HG03558 (cell line): Measurements from ENCODE around the gene ADAM17.

Source experiments
- ATAC-seq: cut with Tn5 transposase; IDR thresholded peaks from one replicate; pipeline ENCODE4 v1.9.1; 2021; ENCODE audit warnings: moderate number of reproducible peaks; ENCODE audit not compliant: unreplicated experiment; ENCODE audit errors: extremely low read depth

The ADAM17 gene

DNA sequence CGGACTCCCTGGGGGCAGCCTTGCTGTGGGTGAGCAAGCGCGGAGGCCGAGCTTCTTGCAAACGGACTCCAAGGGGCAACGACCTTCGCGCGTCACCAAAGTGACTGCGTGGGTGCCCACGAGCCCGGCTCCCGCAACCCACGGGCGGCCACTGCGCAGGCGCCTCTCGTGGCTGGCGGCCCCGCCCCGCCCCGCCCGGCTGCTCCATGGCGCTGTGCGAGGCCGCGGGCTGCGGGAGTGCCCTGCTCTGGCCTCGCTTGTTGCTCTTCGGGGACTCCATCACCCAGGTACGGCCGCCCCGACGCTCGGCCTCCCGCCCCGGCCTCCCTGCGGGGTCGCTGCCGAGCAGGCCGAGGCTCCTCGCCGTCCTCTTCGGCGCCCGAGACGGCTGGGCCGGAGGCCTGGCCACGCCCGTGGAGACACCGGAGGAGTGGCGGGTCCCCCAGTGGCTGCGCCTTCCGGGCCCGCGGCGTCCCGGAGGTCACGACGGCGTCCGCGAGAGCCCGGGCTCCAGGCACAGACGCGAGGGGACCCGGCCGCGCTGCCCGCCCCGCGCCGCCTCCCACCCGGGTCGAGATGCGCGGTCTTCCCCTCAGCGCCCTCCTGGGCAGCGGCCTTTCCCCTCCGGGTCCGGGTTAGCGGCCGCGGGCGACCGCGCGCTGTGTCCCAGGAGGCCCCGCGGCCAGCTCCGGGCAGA lies 81.1 kb downstream of the ADAM17 start, which contains the start of gene IAH1:
TSS of gene IAH1 (plus strand) at position 191 of the 697 bp plus-strand sequence. CDS start at position 207, 16 bp downstream.
- peak; percentile 58 for ATAC-seq

DNA sequence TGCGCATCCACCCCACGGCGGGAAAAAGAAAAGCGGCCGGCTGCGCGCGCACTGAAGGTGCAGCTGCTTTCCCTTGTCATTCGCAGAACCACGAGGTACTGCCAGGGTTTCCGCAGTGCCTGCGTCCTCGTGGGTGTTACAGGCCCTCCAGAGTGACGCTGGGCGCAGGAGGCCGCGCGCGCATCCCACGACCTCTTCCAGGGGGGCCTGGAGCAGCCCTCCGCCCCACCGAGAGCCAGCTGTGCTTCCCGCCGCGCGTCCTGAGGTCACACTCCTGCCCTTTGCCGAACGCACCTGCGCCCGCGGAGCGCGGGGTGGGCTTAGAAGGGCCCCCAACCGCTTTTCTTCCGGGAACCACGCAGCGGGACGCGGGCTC lies 81.7 kb downstream of the ADAM17 start:
- ATAC-seq: peak; percentile 6

DNA sequence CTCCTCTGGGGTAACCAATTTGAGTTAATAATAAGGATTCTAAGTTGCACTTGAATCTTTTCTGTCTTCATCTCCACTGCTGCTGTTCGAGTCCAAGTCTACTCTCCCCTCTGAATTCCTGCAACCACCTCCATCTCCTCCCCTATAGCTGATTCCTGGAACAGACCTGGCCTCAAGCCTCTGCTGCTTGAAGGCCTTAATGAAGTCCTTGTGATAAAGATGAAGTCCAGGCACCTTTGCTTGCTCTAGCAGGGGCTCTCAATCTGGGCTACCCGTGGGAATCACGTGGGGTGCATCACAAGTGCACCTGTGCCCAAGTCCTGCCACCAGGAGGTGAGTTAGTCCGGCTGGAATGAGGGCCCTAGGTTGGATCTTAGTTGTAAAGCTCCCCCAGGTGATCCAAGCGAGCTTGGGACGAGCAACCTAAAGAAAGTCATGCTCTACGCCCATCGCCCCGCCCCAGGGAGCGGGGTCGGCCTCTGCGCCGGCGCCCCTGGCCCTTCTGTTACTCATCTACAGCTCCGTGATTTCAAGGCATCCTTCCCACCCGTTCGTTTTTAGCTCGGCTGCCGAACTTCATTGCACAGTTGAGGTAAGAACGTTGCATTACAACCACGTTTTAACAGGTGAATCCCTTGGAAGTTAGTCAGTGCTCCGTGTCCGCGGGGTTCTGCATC lies 82.2 kb downstream of the ADAM17 start:
- no peak for ATAC-seq

DNA sequence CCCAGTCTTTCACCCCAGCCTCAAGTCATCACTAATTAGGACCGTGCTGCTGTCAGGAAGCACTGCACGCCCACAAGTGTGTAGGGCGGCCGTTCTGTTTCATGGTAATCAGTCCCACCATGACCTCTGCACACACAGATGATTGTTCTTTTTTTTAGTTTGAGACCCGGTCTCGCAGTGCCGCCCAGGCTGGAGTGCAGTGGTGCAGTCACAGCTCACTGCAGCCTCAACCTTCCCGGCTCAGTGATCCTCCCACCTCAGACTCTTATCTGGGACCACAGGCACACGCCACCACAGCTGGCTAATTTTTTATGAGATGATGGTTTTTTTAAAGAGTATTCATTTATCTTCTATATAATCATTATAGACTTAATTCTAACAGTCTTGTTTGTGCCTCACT lies 83.1 kb downstream of the ADAM17 start:
- ATAC-seq: no peak

DNA sequence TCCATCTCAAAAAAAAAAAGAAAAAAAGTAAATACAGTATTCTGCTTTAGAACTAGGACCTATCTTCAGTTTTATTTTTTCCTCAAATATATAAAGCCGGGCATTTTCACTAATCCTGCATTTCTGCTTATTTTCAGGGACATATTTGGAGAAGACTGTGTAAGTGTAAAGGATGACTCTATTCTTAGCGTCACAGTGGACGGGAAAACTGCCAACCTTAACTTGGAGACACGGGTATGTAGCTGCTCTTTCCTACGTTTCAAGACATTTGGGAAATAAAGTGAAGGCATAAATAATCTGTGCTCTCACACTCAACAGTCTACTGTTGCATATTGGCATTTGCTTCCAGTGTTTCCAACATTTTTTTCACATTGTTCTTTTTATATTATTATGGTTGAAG lies 84.4 kb downstream of the ADAM17 start:
- ATAC-seq: no peak

DNA sequence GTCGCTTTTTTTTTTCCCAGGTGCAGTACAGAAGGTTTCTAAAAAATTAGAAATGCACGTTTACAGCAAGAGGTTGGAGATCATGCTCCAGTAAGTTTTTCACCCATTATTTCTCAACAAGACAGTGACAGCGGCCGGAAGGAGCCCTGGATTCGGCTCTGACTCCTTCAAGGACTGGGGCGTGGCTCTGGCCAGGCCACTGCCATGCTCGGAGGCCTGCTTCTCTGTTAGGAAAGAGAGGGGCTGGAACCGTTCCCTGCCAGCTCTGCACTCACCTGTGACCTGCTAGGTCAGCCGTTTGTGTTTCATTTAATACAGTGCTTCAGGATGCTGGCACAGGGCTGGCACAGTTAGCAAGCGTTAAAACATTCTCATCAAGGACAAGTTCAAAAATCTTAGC lies 87.9 kb downstream of the ADAM17 start:
- ATAC-seq: no peak

DNA sequence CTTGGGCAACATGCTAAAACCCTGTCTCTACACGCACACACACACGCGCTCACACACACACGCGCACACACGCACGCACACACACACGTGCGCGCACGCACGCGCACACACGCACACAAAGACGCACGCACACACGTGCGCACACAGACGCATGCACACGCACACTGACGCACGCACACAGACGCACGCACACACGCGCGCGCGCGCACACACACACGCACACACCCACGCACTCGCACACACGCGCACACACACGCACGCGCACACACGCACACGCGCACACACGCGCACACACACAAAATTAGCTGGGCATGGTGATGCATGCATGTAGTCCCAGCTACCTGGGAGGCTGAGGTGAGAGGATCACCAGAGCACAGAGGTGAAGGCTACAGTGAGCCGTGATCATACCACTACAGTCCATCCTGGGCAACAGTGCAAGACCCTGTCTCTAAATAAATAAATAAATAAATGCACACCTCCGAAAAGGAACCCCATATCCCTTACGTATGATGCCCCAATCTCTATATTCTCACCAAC lies 89.4 kb downstream of the ADAM17 start:
- ATAC-seq: no peak

DNA sequence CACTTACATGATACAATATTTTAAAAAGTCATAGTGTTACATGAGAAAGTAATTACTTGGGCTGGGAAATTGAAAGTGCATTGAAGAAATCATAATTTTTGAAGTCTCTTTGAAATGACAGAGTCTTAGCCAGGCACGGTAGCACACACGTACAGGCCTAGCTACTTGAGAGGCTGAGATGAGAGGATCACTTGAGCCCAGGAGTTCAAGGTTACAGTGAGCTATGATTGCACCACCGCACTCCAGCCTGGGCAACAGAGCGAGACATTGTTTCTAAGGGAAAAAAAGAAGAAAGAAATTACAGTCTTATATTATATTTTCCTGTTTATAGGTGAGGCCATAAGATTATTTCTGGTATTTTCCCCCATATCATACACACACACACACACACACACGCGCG lies 90.5 kb downstream of the ADAM17 start:
- ATAC-seq: no peak

DNA sequence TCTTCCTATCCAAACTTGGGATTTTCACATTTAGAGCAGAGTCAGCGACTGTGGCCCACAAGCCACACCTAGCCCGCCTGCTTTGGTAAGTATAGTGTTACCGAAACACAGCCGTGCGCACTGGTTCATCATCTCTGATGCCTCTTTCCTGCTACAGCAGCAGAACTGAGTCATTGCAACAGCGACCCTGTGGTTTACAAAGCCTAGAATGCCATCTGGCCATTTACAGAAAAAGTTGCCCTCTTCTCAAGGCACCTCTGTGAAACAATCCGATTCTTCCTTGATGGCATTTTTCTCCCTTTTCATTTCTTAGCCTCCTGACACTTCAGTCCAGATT lies 92.0 kb downstream of the ADAM17 start:
- no peak for ATAC-seq

DNA sequence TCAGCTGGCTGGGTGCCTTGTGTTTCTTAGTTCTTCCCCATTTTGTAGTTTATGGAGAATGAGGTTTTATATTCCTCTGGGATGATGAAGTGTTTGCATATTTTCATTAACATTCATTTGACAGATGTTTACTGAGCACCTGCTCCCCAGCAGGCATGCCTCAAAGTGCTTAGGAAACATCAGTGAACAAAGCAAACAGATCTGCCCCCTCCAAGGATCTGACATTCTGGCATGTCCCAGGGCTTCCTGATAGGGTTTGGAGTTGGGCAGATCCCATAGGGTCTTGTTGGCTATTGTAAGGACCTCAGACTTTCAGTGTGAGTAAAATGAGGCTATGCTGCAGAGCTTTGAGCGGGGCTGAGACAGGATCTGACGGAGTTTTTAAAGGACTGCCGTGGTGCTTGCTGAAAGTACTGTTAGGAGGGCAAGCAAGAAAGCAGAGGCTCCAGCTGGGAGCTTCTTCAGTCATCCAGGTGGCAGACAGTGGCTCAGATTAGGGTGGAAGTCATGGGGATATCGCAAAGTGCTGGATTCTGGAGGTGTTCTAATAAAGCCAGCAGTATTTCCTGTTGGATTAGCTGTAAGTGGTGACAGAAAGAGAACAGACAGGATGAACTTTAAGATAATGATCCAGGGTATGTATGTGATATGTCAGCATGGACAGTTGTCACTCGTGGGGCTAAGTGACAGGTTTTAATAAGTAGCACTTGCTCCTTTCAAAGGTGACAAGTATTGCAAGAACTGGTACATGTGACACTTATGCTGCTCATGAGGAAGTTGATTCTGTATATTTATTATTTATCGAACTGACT lies 92.5 kb downstream of the ADAM17 start:
- ATAC-seq: no peak

DNA sequence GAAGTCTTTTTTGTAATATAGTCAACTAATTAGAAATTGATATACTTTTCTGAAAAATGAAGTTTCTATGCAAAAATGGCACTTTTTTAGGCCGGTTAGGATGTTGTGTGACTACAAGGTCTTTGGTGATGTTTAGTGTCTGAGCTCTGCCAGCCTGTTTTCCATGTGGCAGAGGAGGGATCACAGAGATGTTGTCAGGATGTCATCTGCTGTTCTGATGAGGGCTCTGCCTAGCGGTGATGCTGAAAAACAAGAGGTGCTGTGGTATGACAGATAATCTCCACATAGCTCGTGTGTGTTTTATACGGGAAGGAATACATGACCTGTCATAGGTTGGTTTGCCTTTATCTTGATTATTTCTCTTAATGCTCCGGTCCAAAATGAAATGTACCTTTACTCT lies 93.3 kb downstream of the ADAM17 start:
- no peak for ATAC-seq

DNA sequence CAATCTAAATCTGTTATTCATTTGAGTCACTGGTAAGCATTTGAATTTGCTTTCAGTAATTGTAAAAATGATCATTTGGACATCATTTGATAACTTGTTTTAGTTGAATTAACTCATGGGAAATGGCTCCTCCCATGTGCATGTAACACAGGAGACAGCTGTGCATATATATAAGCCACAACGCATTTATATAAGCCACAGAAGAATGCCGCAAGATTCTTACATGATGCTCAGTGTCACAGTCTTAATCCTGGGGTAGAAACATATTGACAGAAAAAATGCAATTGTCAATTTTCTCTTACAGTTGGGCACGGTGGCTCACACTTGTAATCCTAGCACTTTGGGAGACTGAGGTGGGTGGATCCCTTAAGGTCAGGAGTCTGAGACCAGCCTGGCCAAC lies 94.6 kb downstream of the ADAM17 start:
- ATAC-seq: no peak

DNA sequence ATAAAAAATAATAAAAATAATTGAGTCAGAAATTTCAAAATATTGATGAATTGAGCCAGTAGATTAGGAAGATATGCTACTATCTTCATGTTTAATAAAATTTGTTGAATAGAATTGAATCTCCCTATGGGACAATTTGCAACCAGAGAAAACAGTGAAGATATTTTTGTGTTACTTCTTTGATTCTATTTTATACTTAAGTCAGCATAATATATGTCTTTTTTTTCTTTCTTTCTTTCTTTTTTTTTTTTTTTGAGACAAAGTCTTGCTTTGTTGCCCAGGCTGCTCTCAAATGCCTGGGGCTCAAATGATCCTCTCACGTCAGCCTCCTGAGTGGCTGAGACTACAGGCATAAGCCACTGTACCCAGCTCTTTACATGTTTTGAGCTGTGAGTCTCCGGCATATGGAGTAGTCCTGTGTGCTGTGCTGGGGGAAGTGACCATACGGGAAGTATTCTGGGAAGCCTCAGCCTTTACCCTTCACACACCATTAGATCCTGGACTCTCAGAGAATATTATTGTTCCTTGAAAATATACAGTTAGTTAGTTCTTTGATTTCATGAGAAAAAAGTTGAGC lies 95.1 kb downstream of the ADAM17 start:
- no peak for ATAC-seq

DNA sequence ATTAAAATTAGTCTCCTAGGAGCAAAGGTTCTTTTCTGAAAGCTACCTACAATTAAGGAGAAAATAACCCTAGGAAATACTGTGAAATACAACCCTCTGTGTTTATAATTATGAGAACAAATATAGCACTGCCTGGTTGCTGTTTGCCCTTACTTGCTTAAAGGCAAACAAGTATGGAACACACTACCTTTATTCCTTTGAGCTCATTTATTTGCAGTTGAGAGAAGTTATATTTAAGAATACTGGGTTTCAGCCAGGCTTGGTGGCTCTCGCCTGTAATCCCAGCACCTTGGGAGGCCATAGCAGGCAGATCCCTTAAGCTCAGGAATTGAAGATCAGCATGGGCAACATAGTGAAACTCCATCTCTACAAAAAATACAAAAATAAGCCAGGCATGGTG lies 104.4 kb downstream of the ADAM17 start:
- ATAC-seq: no peak

DNA sequence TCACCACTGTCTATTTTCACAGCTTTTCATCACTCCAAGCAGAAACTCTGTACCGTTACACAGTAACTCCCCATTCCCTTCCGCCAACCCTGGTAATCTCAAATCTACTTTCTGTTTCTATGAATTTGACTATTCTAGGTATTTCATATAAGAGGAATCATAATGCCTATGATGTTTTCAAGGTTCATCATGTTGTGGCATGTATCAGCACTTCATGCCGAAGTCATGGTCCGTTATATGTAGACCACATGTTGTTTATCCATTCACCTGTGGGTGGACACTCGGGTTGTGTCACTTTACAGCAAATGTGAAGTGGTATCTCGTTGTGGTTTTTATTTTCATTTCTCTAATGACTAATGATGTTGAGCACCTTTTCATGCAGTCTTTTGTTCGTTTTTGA lies 110.5 kb downstream of the ADAM17 start:
- no peak for ATAC-seq

DNA sequence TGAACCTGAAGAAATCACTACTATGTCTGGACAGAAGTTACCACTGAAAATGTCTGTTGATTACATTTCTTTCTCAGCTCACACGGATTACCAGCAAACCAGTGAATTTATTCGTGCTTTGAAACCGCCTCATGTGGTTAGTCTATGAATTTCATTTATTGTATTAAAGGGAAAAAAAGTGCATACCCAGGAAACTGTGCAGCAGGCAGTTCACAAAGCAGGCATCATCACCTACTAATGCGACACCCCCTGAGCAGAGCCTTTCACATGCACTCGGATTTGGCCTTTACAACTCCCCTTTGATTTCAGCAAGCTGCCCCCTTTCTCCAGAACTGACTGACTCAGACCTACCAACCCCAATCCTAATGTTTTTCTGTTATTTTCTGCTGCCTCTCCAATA lies 112.1 kb downstream of the ADAM17 start:
- ATAC-seq: no peak

DNA sequence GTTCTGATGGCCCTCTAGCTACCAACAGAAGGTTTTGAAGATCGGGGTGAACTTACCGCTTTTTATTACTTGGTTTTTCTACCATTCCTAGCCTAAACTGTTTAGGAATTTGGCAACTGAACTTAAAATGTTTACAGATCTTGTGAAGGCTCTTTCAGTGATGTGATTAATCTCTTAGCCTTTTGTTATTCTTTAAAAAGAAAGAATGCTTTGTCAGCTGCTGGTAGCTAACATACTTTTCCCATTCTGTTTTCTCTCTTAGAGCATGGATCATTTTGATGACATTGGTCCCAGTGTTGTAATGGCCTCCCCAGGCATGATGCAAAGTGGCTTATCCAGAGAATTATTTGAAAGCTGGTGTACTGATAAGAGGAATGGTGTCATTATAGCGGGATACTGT lies 114.1 kb downstream of the ADAM17 start:
- ATAC-seq: no peak

DNA sequence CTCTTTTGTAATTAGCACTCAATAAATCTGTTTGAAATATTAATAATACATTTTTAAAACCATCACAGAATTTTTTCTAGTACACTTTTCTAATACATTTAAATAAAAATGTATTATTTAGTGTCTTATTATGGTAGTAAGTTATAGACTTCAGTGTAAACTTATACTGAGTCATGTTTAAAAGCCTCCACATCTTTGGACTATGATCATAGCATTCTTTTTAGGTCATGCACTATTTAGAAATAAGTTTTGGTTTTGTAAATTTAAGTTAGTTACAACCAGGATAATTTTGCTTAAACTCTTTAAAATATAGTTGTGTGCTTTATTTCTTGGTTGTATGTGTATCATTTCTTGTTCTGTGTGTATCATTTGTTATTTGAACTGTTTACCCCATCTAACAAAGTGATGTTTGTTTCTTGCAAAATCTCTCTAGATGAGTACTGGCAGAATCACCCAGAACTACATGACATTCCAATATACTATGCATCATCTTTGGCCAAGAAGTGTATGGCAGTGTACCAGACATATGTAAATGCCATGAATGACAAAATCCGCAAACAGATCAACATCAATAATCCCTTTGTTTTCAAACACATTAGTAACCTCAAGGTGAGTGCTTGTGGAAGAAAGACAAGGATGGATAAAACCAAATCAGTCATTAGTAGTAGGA lies 115.4 kb downstream of the ADAM17 start:
- no peak for ATAC-seq

DNA sequence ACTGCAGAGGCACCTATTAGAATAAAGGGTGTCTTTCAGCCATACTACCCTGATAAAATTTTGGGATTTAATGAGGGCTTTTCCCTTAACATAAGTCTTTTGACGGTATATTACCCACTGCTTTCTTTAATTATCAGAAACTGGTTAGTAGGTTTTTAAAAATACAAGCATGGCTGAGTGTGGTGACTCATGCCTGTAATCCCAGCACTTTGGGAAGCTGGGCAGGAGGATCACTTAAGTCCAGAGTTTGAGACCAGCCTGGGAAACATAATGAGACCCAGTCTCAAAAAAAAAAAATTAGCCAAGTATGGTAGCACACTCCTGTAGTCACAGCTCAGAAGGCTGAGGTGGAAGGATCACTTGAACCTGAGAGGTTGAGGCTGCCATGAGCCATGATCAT lies 116.1 kb downstream of the ADAM17 start:
- no peak for ATAC-seq
